OCI-LY1 (cell line): ENCODE measurements around the gene RNASE8.
A peak's percentile ranks its signal among the peaks of the same experiment; 100 is the strongest.

Source experiments
- H2AFZ ChIP-seq: fragments of 200-600 bp; sonication (generic), shearing (Covaris generic); 2 replicates; pipeline ENCODE4 v1.6.0; 2014; ENCODE audit warnings: antibody characterized with exemption, mild to moderate bottlenecking, low read length
- H3F3A ChIP-seq: fragments of 200-600 bp; sonication (generic), shearing (Covaris generic); 2 replicates; pipeline ENCODE4 v1.6.0; 2014; ENCODE audit warnings: mild to moderate bottlenecking, antibody characterized with exemption, low read length, moderate library complexity; ENCODE audit not compliant: insufficient read depth
- H3K27ac ChIP-seq: fragments of 200-600 bp; sonication (generic); 2 replicates; pipeline ENCODE4 v1.5.1; 2014; ENCODE audit warnings: low read length, mixed run types, mild to moderate bottlenecking, low read depth; ENCODE audit not compliant: poor library complexity, severe bottlenecking
- H3K27me3 ChIP-seq: fragments of 200-600 bp; sonication (generic); 2 replicates; pipeline ENCODE4 v1.6.0; 2014; ENCODE audit warnings: antibody characterized with exemption, mild to moderate bottlenecking, low read length, moderate library complexity; ENCODE audit not compliant: insufficient read depth
- H3K36me3 ChIP-seq: fragments of 200-600 bp; sonication (generic); 2 replicates; pipeline ENCODE4 v1.6.1; 2014; ENCODE audit warnings: mild to moderate bottlenecking, antibody characterized with exemption, low read length, moderate library complexity, mixed read lengths; ENCODE audit not compliant: insufficient read depth
- H3K4me1 ChIP-seq: fragments of 200-600 bp; sonication (generic); 2 replicates; pipeline ENCODE4 v1.5.1; 2014; ENCODE audit warnings: mild to moderate bottlenecking, low read length, moderate library complexity; ENCODE audit not compliant: insufficient read depth, severe bottlenecking
- H3K4me2 ChIP-seq: fragments of 200-600 bp; sonication (generic), shearing (Covaris generic); 2 replicates; pipeline ENCODE4 v1.6.1; 2014; ENCODE audit warnings: low read length
- H3K4me3 ChIP-seq: fragments of 200-600 bp; sonication (generic); 2 replicates; pipeline ENCODE4 v1.5.1; 2014; ENCODE audit warnings: low read length, low read depth, mild to moderate bottlenecking, mixed read lengths; ENCODE audit not compliant: poor library complexity, severe bottlenecking
- H3K79me2 ChIP-seq: fragments of 200-600 bp; shearing (Covaris generic); 2 replicates; pipeline ENCODE4 v1.6.1; 2016; ENCODE audit warnings: mixed run types, low read length, mixed read lengths; ENCODE audit not compliant: insufficient read depth
- H3K9ac ChIP-seq: fragments of 200-600 bp; sonication (generic), shearing (Covaris generic); 2 replicates; pipeline ENCODE4 v1.6.1; 2014; ENCODE audit warnings: mild to moderate bottlenecking, low read length, mixed read lengths
- H3K9me2 ChIP-seq: fragments of 200-600 bp; sonication (generic), shearing (Covaris generic); 2 replicates; pipeline ENCODE4 v1.6.1; 2014; ENCODE audit warnings: low read depth, mild to moderate bottlenecking, low read length, mixed read lengths
- H3K9me3 ChIP-seq: fragments of 200-600 bp; shearing (Covaris generic); 2 replicates; pipeline ENCODE4 v1.6.1; 2014; ENCODE audit warnings: low read length, mixed read lengths
- H4K20me1 ChIP-seq: fragments of 200-600 bp; sonication (generic), shearing (Covaris generic); 2 replicates; pipeline ENCODE4 v1.6.0; 2016; ENCODE audit warnings: mild to moderate bottlenecking, low read length; ENCODE audit not compliant: insufficient read depth
- EZH2 ChIP-seq: fragments of 200-600 bp; sonication (generic), shearing (Covaris generic); IDR thresholded peaks from 2 replicates; pipeline ENCODE4 v1.8.0; 2017; ENCODE audit warnings: borderline replicate concordance, mixed run types, mild to moderate bottlenecking, antibody characterized with exemption, low read length, moderate library complexity, mixed read lengths
- TF ChIP-seq, protein P1 (sequence below): fragments of 200-600 bp; sonication (generic), shearing (Covaris generic); IDR thresholded peaks from 2 replicates; pipeline ENCODE4 v1.5.1; 2017; ENCODE audit warnings: mild to moderate bottlenecking, antibody characterized with exemption, low read length, moderate library complexity, mixed read lengths

The RNASE8 gene

DNA sequence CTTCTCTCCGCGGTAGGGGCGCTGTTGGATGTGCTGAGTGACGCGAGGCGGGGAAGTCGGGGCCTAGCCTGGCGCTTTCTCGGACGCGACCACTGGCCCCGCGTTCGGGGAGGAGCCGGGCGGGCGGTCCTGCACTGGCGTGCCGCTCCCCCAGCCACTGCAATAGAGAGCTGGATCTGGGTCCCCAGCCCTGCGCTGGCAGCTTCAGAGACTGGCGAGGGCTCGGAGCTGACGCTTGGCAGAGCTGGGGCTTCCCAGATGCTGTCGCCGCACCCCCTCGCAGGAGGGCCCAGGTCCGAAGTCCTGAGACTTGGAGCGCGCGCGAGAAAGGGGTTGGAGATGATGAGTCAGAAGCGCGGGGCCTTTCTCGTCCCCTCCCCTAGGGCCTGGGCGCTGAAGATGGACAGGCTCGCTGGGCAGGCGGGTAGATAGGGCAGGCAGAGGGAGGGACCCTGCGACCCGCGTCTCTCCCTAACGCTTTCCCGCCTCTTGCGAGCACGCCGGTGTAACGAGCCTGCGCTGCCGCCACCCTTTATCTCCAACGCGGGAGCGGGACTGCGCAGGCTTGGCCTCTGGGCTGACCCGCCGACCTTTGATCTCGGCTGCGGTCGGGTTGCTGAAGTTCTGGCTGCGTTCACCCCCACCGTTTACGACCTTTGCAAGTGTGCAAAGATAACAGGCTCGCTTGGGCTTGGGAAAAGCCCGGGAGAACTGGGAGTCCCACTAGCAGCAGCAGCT lies 46.3 kb downstream of the RNASE8 start:
- Histone ChIP-seq H3K4me1 (peaks cover 26% of the 10 kb centered on the region), H3K9me2 (no peaks in the 10 kb centered on the region), H3K9me3 (no peaks in the 10 kb centered on the region), H3K4me3 (peak overlapping the region; percentile 86), H4K20me1 (no peaks in the 10 kb centered on the region), H3F3A (no peaks in the 10 kb centered on the region), H3K27ac (peak overlapping the region; percentile 79), H2AFZ (no peak overlapping the region; the same call in 1 of the 2 replicates), H3K4me2 (peak overlapping the region; percentile 82), H3K36me3 (no peaks in the 10 kb centered on the region), H3K27me3 (no peaks in the 10 kb centered on the region), H3K79me2 (no peaks in the 10 kb centered on the region), H3K9ac (peak overlapping the region; percentile 96)
- TF ChIP-seq, protein P1, sequence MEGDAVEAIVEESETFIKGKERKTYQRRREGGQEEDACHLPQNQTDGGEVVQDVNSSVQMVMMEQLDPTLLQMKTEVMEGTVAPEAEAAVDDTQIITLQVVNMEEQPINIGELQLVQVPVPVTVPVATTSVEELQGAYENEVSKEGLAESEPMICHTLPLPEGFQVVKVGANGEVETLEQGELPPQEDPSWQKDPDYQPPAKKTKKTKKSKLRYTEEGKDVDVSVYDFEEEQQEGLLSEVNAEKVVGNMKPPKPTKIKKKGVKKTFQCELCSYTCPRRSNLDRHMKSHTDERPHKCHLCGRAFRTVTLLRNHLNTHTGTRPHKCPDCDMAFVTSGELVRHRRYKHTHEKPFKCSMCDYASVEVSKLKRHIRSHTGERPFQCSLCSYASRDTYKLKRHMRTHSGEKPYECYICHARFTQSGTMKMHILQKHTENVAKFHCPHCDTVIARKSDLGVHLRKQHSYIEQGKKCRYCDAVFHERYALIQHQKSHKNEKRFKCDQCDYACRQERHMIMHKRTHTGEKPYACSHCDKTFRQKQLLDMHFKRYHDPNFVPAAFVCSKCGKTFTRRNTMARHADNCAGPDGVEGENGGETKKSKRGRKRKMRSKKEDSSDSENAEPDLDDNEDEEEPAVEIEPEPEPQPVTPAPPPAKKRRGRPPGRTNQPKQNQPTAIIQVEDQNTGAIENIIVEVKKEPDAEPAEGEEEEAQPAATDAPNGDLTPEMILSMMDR: peak; percentile 67; the same call in 1 of the 2 replicates
- no peak for TF ChIP-seq EZH2

DNA sequence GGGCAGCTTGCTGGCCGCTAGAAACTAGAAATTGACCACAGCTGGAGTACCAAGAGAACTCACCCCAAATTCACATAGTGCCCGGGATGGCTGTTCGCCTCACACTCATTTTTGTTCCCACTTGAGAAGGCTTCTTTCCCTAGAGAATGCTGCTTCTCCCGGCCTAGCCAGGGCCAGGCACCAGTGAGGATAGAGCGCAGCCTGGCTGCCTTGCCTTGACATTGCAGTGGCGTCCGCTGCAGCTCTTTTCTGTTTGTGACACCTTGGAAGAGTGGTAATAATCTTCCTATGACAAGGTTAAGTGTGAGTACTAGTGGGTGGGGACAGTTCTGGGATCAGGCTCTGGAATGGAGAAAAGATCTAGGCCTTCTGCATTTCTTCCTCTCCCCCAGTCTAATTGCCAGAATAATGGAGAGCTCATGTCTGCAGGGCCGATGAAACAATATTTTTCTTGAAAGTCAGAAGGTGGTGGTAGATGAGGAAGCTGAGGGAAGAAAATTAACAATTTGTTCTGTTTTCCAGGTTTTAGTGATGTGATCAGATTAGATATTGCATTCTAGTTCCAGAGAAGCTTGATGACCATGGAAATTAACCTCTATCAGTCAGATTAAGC lies 46.9 kb downstream of the RNASE8 start:
- no peaks in the 10 kb centered on the region for H3F3A ChIP-seq
- H2AFZ ChIP-seq: no peak overlapping the region
- no peaks in the 10 kb centered on the region for H3K27me3 ChIP-seq
- H3K27ac ChIP-seq: peak overlapping the region; percentile 79
- H3K4me2 ChIP-seq: peak overlapping the region; percentile 82
- H4K20me1 ChIP-seq: no peaks in the 10 kb centered on the region
- H3K9me3 ChIP-seq: no peaks in the 10 kb centered on the region
- H3K9me2 ChIP-seq: no peaks in the 10 kb centered on the region
- H3K9ac ChIP-seq: peak overlapping the region; percentile 96
- TF ChIP-seq, protein P1: peak; percentile 97
- no peak for TF ChIP-seq EZH2
- H3K79me2 ChIP-seq: no peaks in the 10 kb centered on the region
- H3K4me1 ChIP-seq: peaks cover 24% of the 10 kb centered on the region
- peak overlapping the region; percentile 86 for H3K4me3 ChIP-seq
- H3K36me3 ChIP-seq: no peaks in the 10 kb centered on the region

DNA sequence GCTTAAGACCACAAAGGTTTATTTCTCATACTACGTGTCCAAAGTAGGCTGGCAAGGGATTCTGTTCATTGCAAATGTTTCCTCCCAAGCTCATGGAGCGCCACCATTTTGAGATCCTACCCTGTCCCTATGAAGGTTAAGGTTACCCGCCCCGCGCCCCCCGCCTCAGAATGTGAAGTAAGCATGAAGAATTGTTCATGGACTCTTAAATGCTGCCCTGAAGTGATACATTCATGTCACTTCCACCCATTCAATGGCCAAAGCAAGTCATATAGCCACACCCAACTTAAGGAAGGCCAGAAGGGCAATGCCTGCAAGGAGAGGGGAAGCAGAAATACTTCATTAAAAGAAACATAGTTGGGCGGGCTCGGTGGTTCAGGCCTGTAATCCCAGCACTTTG lies 47.5 kb downstream of the RNASE8 start:
- Histone ChIP-seq H3K4me3 (peak overlapping the region; percentile 86), H3K4me1 (peaks cover 24% of the 10 kb centered on the region), H3K9ac (peak overlapping the region; percentile 96; the same call in 1 of the 2 replicates), H4K20me1 (no peaks in the 10 kb centered on the region), H2AFZ (no peak overlapping the region), H3K9me2 (no peaks in the 10 kb centered on the region), H3K79me2 (no peaks in the 10 kb centered on the region), H3K9me3 (no peaks in the 10 kb centered on the region), H3K27ac (no peak overlapping the region), H3K36me3 (no peaks in the 10 kb centered on the region), H3K4me2 (peak overlapping the region; percentile 82), H3K27me3 (peaks cover 3% of the 10 kb centered on the region; the same call in 1 of the 2 replicates), H3F3A (no peaks in the 10 kb centered on the region)
- TF ChIP-seq, protein P1: no peak
- no peak for TF ChIP-seq EZH2
